ENCODE measurements around the gene KCNJ2.

DNA sequence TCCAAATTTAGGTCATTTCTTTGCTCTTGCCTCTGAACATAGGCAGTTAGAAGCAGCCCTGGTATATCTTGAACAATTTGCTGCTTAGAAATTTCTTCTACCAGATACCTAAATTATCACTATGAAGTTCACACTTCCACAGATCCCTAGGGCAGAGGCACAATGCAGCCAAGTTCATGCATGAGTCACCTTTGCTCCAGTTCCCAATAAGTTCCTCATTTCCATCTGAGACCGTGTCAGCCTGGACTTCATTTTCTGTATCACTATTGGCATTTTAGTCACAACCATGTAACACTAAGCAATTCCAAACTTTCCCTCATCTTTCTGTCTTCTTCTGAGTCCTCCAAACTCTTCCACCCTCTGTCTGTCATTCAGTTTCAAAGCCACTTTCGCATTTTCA, 49.3 kb upstream of the KCNJ2 start:
- TF ChIP-seq, protein P1, sequence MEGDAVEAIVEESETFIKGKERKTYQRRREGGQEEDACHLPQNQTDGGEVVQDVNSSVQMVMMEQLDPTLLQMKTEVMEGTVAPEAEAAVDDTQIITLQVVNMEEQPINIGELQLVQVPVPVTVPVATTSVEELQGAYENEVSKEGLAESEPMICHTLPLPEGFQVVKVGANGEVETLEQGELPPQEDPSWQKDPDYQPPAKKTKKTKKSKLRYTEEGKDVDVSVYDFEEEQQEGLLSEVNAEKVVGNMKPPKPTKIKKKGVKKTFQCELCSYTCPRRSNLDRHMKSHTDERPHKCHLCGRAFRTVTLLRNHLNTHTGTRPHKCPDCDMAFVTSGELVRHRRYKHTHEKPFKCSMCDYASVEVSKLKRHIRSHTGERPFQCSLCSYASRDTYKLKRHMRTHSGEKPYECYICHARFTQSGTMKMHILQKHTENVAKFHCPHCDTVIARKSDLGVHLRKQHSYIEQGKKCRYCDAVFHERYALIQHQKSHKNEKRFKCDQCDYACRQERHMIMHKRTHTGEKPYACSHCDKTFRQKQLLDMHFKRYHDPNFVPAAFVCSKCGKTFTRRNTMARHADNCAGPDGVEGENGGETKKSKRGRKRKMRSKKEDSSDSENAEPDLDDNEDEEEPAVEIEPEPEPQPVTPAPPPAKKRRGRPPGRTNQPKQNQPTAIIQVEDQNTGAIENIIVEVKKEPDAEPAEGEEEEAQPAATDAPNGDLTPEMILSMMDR (IDR thresholded peaks at IDR 0.05; ENCODE audit: low read length) = no peak
- no peak for TF ChIP-seq EZH2 (IDR thresholded peaks at IDR 0.05; ENCODE audit: borderline replicate concordance, low read length)
